Measurements from ENCODE around the gene EDEM3.

Gene EDEM3

DNA sequence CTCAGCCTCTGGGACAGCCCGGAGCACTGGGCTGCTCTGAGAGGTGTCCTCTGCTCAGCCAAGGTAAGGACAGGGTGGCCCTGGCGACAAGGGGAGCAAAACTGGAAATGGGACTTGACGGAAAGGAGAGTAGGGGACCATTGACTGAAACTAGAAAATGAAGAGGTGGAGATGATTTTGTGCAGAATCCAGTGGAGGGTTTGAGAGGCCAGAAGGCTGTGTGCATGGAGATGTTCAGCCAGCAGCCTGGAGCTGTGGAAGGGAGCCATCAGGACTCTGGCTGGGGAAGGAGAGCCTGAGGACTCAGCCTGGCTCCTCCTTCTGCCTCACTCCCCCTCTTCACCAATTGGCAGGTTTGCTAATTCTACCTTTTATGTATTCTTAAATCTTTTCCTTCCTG lies 114.2 kb downstream of the EDEM3 start:
- Mint-ChIP-seq H3K27ac (no peak overlapping the region), H3K4me3 (no peak overlapping the region)

More for the DNA sequence above, 114.2 kb downstream of the EDEM3 start:
- H3K36me3 Mint-ChIP-seq, result no peaks in the 10 kb centered on the region
- H3K4me1 Mint-ChIP-seq, result no peaks in the 10 kb centered on the region
- DNase-seq (ENCODE audit: low spot score in 2 of 2) (no peak), ATAC-seq (ENCODE audit: low read depth) (no peak)
- no peaks in the 10 kb centered on the region for H3K9me3 Mint-ChIP-seq
- peaks cover 4% of the 10 kb centered on the region for H3K27me3 Mint-ChIP-seq
